Esophagus muscularis mucosa (tissue), 3 donors: ENCODE measurements around the gene BTRC.

ENCODE experiments used
- POLR2AphosphoS5 ChIP-seq, 2 donors: sonication (generic); formaldehyde crosslinking; IDR thresholded peaks; one replicate each; pipeline ENCODE4 v1.6.1; 2017; ENCODE audit warnings: antibody characterized with exemption in 2 of 2
- TF ChIP-seq, protein P1 (sequence below), 3 experiments: fragments of 200-600 bp in 2 of 3; fragments of 450-650 bp in 1 of 3; sonication (generic) in 2 of 3; IDR thresholded peaks; one replicate each; pipeline ENCODE4 v1.5.1; 2017 to 2019; ENCODE audit warnings: antibody characterized with exemption in 3 of 3, mild to moderate bottlenecking in 2 of 3, moderate library complexity in 1 of 3

DNA sequence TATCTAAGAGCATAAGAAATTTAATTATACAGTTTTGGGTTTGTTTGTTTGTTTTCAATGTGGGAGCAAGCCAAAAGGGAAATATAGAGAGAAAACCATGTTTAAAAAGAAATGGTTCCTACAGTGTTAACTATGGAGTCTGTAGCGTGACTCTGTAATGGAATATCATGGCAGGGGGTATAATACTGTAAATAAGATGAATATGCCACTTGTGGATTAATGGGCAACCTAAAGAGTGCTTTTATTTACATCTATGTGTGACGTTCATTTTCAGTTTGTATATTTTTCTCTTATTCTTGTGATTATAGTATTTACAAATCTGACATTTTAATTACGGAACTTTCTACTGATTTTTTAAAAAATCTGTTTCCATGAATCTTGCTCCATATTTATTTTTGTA lies 138.2 kb downstream of the BTRC start:
- TF ChIP-seq, protein P1, sequence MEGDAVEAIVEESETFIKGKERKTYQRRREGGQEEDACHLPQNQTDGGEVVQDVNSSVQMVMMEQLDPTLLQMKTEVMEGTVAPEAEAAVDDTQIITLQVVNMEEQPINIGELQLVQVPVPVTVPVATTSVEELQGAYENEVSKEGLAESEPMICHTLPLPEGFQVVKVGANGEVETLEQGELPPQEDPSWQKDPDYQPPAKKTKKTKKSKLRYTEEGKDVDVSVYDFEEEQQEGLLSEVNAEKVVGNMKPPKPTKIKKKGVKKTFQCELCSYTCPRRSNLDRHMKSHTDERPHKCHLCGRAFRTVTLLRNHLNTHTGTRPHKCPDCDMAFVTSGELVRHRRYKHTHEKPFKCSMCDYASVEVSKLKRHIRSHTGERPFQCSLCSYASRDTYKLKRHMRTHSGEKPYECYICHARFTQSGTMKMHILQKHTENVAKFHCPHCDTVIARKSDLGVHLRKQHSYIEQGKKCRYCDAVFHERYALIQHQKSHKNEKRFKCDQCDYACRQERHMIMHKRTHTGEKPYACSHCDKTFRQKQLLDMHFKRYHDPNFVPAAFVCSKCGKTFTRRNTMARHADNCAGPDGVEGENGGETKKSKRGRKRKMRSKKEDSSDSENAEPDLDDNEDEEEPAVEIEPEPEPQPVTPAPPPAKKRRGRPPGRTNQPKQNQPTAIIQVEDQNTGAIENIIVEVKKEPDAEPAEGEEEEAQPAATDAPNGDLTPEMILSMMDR (IDR thresholded peaks at IDR 0.05) = no peak
- no peak for TF ChIP-seq POLR2AphosphoS5 (IDR thresholded peaks at IDR 0.05)
